DOHH2 (cell line): ENCODE results near the gene RAB3C.

ENCODE experiments used
- EZH2phosphoT487 ChIP-seq: fragments of 200-600 bp; sonication (generic); IDR thresholded peaks from 2 replicates; pipeline ENCODE4 v1.6.1; 2017; ENCODE audit warnings: borderline replicate concordance, mild to moderate bottlenecking, antibody characterized with exemption, low read length, moderate library complexity, mixed read lengths
- TF ChIP-seq, protein P1 (sequence below): fragments of 200-600 bp; sonication (generic); IDR thresholded peaks from one replicate; pipeline ENCODE4 v1.5.1; 2014; ENCODE audit warnings: antibody characterized with exemption, mild to moderate bottlenecking, low read depth, low read length; ENCODE audit not compliant: poor library complexity, severe bottlenecking

- TF ChIP-seq, protein P1, sequence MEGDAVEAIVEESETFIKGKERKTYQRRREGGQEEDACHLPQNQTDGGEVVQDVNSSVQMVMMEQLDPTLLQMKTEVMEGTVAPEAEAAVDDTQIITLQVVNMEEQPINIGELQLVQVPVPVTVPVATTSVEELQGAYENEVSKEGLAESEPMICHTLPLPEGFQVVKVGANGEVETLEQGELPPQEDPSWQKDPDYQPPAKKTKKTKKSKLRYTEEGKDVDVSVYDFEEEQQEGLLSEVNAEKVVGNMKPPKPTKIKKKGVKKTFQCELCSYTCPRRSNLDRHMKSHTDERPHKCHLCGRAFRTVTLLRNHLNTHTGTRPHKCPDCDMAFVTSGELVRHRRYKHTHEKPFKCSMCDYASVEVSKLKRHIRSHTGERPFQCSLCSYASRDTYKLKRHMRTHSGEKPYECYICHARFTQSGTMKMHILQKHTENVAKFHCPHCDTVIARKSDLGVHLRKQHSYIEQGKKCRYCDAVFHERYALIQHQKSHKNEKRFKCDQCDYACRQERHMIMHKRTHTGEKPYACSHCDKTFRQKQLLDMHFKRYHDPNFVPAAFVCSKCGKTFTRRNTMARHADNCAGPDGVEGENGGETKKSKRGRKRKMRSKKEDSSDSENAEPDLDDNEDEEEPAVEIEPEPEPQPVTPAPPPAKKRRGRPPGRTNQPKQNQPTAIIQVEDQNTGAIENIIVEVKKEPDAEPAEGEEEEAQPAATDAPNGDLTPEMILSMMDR = no peak
- TF ChIP-seq EZH2phosphoT487 = no peak
Observed at GRCh38 chr5:58890701-58891085, 307.8 kb downstream of the RAB3C start.
